CD4-positive, alpha-beta T cell treated with Interleukin-15 for 1 hour (primary cell): ENCODE results near the gene MEX3D.
"Not testable (repeated sequence)": the region's sequence is repeated elsewhere in the genome, so short reads cannot be mapped to it uniquely, and the experiment has no call there.

Source experiments
- DNase-seq: peaks from one replicate; pipeline ENCODE4 v3.0.0-alpha.2; 2020

MEX3D gene

DNA sequence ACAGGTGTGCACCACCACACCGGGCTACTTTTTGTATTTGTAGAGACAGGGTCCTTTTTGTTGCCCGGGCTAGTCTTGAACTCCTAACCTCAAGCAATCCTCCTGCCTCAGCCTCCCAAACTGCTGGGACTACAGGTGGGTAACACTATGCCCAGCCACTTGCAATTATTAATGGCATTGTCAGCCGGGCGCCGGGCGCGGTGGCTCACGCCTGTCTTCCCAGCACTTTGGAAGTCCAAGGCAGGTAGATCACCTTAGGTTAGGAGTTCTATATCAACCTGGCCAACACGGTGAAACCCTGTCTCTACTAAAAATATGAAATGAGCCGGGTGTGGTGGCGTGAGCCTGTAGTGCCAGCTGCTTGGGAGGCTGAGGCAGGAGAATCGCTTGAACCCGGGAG is 2.7 kb upstream of the MEX3D start:
- no peak for DNase-seq

DNA sequence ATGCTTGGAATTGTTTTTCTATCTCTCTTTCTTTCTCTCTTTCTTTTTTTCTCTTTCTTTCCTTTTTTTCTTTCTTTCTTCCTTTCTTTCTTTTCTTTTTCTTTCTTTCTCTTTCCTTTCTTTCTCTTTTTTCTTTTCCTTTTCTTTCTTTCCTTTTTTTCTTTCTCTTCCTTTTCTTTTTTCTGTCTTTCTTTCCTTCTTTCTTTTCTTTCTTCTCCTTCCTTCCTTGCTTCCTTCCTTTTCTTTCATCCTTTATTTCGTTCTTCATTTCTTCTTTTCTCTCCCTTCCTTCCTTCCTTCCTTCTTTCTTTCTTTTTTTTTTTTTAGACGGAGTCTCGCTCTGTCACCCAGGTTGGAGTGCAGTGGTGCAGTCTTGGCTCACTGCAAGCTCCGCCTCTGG is 1.9 kb upstream of the MEX3D start:
- no peak for DNase-seq

DNA sequence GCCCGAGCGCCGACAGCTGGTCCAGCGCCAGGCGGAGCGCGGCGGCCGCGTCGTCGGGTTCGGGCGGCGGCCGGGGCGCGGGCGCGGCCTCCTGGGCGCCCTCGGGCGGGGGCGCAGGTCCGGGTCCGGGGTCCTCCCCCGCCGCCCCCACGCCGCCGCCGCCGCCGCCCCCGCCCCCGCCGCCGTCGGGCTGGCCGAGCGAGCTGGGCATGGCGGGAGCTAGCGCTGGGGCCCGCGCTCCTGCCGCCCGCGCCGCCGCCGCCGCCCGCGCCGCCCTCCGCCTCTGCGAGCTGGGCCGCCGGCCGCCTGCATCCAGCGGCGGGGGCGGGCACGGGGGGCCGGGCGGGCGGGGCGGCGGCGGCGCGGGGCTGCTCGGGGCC is 287 bp downstream of the MEX3D start:
- DNase-seq = no peak

DNA sequence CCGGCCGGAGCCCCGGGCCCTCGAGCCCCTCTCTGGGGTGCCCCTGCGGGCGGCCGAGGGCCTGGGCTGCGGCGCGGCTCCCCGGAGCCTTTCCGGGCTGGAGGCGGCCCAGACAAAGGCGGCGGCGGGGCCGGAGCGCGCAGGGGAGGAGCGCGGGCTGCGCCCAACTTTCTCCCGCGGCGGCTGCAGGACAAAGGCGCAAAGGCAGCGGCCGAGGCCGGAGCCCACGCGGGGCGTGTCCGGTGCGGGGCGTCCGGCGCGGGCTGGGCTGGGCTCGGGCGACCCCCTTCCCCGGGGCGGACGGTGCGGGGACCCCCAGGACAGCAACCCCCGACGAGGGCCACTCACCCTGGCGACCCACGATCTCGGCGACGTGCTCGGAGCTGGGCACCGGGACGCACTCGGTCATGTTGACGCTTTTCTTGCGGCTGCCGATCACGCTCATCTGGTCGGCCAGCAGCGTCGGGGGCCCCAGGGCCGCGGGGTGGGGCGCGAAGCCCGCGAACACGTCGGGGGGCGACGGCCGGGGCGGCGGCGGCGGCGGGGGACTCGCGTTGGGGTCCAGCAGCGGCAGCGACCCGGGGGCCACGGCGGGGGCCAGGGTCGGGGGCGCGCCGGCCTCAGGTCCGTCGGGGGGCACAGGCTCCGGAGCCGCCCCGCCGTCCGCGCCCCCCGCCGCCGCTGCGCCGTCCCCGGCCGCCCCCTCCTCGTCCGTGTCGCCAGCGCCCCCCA is 843 bp downstream of the MEX3D start:
- no peak for DNase-seq

DNA sequence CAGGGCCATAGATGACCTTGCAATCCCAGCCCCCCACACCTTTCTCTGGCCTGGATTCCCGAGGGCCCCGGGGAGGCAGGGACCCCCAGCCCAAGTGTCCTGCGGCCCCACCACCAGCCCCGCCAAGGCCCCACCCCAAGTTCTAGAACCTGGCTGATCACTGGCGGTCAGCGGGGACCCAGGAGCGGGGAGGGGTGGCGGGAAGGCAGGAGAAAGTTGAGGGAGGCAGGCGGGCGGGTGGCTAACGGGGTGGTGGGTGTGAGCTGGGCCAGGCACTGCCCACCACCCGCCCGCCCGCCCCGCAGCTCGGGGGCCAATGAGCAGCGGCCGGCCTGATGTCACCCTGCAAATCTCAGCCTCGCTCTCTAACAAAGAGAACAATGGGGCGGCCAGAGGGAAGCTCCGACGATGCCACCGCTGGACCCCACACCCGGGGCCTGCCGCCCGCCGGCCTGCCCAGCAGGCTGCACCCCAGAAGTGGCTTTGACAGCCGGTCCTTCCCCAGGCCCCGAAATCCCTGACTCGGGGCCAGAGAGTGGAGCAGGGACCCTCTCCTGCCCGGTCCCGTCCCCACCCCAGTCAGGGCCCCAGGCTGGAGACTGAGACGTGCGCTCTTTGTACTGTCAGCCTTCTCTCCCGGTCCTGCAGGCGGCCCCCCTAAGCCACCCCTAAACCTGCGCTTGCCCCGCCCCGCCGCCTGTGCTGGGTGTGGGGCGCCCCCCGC is 1.6 kb downstream of the MEX3D start:
- DNase-seq = no peak

DNA sequence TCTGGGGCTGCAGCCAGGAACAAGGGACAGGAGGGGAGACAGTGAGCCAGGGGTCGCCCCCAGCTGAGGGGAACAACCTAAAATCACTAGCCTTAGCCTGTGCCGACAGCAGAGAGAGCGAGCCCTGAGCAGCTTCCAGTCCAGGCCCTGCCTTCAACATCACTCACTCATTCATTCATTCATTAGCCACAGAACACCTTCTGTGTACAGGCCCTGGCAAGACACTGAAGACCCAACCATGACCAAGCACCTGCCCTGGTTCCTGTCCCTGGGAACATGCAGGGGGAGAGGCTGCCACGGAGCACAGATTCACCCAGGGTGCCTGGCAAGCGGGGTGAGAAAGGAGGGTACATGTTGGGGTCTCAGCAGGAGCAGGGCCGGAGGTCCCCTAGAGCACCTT is 4.9 kb downstream of the MEX3D start:
- no peak for DNase-seq

DNA sequence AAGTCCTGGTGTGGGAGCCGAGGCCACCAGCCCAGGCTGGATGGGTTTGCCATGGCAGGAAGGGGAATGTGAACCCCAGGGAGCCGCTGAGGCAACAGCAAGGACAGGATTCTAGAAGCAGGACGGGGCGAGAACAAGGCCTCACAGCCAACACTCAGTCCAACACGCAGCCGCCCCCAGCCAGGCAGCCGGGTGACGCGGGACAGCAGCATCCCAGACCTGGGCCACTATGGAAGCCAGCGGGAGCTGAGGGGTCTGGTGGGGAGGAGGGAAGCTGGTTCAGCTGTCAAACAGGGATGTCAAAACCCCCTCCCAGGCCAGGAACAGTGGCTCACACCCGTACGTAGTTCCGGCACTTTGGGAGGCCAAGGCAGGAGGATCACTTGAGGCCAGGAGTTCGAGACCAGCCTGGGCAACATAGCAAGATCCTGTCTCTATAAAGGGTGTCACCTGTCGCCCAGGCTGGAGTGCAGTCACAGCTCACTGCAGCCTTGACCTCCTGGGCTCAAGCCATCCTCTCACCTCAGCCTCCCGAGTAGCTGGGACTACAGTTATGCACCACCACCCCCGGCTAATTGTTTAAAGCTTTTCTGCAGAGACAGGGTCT is 6.8 kb downstream of the MEX3D start:
- DNase-seq = no peak

DNA sequence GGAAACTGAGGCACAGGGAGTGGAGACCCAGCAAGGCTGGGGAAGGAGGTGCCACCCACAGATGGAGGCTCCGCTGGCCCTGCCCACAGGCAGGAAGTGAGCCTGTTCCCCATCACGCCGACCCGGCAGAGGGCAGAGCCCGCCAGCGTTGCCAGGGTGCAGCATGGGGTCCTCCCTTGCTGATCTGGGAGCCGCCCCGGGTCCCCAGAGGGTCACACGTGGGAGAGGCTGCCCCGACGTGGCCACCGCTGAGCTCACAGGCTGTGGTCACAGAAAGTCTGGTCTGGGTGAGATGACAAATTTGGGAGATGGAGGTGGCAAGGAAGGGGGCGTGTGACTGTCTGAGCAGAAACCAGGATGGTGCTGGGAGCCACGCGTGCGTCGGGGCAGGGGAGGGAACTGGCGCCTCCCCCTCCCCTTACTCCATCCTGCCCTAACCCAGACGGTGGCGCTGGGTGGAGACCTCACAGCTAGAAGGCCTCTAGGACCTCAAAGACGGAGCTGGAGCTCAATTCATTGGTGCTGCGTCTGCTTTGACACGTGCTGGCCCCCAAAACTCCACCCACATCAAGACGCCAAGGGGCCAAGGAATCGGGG is 7.7 kb downstream of the MEX3D start:
- no peak for DNase-seq

DNA sequence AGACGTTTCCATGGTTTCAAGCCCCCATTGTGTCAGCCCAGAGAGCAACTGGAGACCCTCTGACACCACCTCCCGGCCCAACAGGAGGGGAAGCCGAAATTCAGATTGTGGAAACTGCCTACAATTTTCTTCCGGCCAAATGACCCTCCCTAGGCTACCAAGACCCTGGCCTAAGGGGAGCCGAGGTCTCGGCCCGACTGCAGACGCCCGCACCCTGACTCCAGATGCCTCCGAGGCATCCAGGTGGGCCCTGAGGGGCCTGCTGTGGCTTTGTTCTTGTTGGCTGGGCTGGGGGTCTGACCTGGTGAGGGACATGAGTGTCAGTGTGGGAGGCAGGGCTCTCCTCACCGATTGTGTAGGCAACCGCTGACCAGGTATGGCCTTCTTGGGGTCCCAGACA is 9.6 kb downstream of the MEX3D start:
- DNase-seq = no peak

DNA sequence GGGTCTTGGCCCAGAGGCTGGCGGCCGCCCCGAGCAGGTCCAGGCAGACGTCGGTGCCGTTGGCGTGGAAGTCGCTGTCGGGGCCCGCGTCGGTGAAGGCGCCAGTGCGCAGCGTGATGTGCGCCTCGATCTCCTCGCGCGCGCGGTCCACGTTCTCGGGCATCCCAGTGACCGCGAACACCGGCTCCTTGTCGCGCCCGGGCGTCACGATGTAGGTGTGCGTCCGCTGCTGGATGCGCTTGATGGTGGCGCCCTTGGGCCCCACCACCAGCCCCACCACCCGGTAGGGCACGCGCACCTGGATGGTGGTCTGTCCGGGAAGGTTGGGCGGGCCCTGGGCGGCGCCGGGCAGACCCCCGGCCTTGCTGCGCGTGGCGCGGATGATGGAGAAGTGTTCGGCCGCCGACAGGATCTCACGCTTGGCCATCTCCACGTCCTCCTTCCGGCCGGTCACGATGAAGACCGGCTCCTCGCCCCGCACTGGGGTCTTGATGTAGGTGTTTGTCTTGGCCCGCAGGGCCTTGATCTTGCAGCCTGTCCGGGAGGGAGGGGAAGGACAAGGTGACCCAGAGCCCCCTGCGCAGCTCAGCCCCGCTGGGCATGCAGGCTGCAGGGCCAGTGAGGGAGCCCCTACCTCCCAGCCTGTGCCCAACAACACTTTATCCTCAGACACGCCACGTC is 11.6 kb downstream of the MEX3D start:
- DNase-seq = no peak

DNA sequence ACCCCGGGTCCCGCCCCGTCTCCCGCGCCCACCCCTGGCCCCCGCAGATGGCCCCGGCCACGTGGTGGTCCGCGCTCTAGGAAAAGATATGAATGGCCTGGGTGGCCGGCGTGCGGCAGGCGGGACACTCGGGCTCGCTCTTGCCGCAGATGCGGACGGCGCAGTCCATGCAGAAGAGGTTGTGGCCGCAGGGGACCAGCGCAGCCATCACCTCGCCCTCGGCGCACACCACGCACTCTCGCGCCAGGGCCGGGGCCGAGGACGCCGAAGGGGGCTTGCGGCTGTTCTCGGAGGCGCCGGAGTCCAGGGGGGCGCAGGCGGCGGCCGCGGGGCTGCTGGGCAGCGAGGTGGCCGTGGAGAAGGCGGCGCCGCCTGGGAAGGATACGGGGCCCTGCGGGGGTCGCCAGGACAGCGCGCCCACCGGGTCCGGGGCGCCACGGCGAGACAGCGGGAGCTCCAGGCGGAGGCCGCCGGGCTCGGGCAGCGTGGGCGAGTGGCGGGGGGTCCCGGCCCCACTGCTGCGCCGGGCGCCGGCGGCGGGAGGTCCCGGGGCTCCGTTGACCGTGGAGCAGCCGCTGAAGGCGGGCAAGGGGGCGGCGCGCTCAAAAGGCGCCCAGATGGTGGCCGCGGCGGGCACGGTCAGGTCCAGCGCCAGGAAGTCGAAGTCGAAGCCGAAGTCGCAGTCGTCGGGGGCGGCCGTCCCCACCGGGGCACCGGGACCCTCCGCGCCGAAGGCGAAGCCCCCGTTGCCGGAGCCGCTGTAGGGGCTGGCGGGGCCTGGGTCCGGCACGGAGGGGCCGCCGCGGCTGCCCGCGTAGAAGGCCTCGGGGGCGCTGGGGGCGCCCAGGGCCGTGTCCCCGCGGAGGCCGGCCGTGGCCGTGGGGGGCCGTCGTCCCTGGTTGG is 12.4 kb downstream of the MEX3D start:
- DNase-seq = no peak

DNA sequence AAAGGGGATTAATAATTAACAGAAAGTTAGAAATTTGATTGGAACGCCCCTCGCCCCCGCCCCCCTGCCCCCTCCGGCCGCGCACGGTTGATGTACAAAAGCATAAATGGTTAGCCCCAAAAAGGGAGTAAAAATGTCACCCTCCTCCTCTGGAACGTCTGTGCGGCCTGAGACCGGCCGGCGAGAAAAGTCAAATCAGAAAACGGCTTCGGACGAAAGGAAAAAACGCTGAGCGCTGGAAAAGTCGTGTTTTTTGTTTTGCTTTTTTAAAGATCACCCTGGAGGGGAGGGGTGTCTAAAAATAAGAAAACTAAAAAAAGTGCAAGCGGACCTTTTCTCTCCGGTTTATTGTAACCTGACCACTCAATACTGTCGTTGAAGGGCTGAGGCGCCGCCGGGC is 13.2 kb downstream of the MEX3D start:
- no peak for DNase-seq

DNA sequence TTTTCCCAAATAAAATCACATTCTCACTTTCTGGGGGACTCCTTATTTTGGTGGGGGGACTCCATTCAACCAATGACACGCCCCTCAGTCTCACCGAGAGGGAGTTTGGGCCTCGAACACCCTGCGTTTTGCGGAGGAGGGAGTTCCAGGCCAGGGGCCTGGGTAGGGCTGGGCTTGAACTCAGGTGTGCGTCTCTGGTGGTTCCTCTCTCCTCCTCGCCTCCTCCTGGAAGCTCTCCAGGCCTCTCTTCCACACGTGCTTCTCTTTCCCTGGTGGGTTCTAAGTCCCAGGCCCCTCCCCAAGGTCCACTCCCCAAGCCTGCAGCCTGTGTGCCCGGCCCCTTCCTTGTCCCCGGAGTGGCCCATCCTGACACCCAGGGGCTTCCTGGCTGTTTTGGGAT is 14.7 kb downstream of the MEX3D start:
- no peak for DNase-seq

DNA sequence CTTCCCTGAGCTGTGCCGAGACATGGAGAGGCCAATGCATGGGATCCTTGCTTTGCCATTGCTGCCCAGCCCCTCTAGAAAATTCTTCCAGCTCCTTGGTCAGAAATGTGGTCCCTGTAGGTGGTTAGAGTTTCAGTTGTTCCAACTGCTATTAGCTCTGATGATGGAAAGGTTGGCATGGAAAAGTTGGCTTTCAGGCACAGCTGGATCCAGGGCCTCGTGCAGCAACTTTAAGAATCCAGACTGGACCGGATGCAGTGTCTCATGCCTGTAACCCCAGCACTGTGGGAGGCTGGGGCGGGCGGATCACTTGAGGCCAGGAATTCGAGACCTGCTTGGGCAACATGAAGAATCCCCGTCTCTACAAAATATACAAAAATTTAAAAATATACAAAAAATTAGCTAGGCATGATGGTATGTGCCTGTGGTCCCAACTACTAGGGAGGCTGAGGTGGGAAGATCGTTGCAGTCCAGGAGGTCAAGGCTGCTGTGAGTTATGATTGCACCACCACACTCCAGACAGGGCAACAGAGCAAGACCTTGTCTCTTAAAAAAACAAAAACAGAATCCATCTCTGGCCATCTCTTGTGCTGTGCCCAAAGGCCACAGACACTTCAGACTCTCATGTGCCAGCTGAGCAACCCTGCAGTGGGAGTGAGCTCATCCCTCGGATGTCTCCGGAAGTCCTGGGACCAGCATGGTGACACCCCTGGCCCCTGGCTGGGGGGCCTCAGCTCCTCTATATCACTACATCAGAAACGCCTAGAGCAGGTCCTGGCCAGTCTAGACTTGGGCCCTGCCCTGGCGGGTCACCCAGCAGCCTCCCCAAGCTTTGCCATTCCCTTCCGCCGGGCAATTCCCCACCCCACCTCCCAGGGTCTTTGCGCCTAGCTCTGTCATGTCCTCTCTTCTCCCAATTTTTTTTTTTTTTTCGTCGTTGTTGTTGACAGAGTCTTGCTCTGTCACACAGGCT is 16.8 kb downstream of the MEX3D start:
- no peak for DNase-seq

DNA sequence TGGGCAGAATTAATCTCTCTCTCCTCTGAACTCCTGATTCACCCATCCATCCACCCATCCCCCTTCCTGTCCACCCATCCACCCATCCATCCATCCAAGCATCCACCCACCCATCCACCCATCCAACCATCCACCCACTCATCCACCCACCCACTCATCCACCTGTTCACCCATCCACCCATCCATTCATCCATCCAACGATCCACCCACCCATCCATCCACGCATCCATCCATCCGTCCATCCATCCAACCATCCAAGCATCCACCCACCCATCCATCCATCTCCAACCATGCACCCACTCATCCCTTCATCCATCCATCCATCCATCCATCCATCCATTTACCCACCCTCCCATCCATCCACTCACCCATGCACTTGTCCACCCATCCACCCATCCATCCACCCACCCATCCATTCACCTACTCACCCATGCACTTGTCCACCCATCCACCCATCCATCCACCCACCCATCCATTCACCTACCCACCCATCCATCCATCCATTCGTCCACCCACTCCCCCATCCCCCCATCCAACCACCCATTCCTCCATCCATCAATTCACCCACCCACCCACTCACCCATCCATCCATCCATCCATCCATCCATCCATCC is 18.7 kb downstream of the MEX3D start:
- DNase-seq = no peak

DNA sequence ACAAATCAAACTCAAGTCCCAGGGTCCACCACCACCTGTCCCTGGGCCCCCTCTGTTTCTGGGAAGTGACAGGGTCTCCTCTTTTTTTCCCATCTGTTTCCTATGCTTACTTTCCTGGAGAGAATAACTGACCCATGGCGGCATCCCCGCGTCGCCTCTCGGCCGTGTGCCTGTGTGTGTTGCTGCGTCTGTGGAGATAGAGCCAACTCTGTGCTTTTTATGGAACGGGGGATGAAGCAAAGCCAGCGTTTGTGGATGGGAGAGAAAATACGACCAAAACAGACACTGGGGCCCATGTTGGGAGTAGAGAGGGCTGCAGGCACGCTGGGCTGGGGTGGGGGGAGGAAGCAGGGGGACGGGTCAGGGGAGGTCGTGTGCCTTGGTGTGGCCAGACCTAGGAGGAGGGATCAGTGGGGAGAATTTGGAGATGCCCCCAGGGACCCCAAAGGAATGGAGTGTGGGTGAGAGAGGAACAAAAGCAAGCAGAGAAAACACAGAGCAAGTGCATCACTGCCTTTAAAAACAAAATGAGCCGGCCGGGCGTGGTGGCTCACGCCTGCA is 27.7 kb downstream of the MEX3D start:
- no peak for DNase-seq

DNA sequence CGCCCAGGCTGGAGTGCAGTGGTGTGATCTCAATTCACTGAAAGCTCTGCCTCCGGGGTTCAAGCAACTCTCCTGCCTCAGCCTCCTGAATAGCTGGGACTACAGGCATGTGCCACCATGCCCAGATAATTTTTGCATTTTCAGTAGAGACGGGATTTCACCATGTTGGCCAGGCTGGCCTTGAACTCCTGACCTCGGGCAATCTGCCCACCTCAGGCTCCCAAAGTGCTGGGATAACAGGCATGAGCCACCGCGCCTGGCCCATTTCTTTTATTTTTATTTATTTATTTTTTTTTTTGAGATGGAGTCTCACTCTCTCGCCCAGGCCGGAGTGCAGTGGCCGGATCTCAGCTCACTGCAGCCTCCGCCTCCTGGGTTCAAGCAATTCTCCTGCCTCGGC is 28.4 kb downstream of the MEX3D start:
- not testable (repeated sequence) for DNase-seq

DNA sequence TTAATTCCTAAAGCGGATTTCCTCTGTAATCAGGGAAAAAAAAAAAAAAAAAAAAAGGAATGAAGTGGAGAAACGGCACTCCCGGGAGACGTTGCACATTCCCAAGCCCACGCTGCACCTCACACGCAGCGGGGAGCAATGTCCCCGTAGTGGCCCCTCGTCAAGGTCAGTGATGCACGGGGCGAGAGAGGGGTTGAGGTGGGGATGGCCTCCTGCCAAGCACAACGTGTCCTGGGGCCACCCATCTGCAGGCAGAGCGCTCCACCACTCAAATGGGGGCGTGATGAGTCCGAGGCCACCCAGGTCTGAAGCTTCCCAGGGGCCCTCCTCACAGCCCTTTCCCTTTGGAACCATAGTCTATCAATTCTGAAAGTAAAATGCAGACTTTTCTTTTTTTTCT is 29.1 kb downstream of the MEX3D start:
- DNase-seq = no peak

DNA sequence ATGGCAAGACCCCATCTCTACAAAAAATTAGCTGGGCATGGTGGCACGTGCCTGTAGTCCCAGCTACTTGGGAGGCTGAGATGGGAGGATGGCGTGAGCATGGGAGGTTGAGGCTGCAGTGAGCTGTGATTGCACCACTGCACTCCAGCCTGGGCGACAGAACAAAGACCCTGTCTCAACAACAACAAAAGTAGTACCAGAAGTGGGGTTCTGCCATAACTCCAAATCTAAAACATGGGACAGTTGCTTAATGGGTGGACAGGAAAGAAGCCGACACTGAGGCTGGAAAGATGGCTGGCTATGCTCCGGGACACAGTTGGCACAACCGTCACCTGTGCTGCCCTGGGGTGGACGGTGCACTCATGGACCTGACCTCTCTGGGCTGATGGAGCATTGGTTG is 32.4 kb downstream of the MEX3D start:
- not testable (repeated sequence) for DNase-seq

DNA sequence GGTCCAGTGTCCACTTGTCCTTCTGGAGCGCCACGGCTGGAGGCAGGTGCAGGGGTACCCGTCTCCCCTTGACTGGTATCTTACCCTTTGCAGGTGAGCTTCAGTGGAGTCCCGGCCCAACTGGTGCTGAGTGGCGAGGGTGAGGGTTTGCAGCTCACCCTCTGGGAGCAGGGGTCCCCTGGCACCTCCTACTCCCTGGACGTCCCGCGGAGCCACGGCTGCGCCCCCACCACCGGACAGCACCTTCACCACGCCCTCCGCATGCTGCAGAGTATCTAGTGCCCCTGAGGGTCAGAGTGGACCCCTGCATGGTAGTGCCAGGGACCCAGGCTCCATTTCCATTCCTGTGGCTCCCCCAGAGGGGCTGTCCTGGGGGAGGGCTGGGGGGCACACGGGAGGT is 33.2 kb downstream of the MEX3D start:
- DNase-seq = no peak
